GM19099 (cell line): ENCODE results near the gene CACNA2D3.

ENCODE experiments used
- POLR2A ChIP-seq: IDR thresholded peaks from 3 replicates; pipeline ENCODE4 v1.6.1; 2011; ENCODE audit warnings: low read depth; ENCODE audit not compliant: insufficient read length; ENCODE audit errors: extremely low read depth

Gene CACNA2D3

GRCh38 chr3:54408328-54408727, 286.0 kb downstream of the CACNA2D3 start:
- no peak for TF ChIP-seq POLR2A

DNA sequence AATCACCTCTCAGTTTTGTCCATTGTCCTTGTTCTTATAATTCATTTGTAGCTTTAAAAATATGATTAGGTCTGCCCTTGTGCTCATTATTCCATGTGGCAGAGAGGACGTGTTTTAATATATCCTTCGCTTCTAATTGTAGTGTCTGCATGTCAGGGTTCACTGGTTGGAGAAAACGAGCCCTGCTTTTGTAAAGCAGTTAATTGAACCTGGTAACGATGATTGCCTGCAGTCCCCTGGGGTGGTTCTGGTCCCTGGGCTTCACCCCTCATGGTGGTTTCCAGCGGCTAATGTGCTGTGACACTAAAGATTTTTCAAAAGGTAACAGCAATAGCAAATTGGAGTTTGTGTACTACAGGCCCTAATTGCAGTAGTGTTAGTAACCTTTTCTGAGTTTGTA, 299.6 kb downstream of the CACNA2D3 start:
- TF ChIP-seq POLR2A: no peak

- no peak for TF ChIP-seq POLR2A
Observed at GRCh38 chr3:54424292-54424691, 301.9 kb downstream of the CACNA2D3 start.

GRCh38 chr3:54426381-54426780, 304.0 kb downstream of the CACNA2D3 start:
- TF ChIP-seq POLR2A: no peak

DNA sequence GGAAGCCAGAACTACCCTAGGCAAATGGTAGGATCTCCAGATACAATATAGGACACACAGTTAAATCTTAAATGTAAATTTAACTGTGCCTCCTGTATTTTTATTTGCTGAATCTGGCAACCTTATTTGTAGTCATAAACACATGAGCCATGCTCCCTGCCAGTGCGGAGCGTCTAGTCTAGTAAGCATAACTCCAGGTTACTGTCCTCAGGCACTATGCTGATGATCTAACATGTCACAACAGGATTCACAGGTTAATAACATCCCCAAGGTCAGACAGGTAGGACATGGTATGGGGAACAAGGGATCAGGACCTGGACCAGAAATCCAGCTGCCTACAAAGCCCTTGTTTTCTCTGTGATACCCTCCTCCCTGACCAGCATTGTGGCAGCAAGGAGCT, 305.1 kb downstream of the CACNA2D3 start:
- no peak for TF ChIP-seq POLR2A

DNA sequence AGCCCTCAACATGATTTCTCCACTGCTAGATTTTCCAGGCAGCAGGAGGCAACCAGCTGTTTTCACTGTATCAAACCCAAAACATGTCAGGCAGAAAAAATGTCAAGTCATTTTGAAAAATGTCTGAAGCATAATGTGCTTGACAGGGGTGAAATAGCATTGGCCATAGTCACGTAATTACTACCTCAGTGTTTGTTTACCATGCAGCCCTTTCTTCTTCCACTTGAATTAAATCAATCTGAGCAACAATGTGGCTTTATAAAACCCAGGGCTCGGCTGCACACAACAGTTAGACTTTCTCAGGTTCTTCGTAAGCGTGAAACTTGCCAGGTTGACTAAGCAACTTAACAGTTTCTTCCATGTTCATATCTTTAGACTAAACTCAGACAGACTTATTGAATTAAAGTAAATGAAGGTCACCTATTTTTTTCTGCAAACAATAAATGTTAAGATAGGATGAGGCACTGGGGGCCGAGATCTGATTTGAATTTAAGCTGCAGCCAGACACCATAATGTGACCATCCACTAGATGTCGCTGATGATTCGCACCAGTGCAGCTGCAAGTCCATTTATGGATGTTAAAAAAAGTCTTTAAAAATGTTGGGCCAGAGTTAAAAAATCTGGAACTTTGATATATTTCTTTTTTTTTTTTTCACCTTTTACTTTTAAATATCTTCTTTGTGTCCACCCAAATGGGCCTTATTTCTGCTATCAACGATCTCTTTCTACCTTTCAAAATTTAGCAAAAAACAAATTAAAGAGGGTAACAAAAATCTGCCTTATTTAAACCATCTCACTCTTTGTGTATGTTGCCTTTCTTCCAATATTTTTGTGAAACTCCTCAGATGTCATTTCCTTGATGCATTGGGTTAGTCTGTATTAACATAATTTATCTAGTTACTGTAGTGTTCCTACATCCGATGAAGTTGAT, 305.9 kb downstream of the CACNA2D3 start:
- TF ChIP-seq POLR2A: no peak

DNA sequence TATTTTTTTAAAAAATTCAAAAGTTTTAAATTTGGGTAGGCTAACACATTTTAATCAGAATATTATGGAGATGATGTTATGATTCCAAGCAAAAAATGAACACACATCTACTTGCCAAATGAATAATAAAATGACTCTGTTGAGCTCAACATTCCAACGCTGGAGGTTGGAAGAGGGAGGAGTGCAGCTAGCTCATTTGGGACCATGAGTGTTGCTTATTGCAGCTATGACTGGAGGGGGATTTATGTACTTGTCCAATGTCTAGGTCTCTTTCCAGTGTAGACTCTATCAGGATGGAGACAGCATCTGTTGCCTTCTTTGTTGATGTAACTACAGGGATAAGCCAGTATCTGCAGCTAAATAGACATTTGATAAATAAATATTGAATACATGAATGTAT, 310.6 kb downstream of the CACNA2D3 start:
- TF ChIP-seq POLR2A: no peak

GRCh38 chr3:54433846-54434245, 311.5 kb downstream of the CACNA2D3 start:
- no peak for TF ChIP-seq POLR2A

GRCh38 chr3:54434756-54435155, 312.4 kb downstream of the CACNA2D3 start:
- TF ChIP-seq POLR2A: no peak

- TF ChIP-seq POLR2A: no peak
Observed at GRCh38 chr3:54437271-54437670, 314.9 kb downstream of the CACNA2D3 start.

DNA sequence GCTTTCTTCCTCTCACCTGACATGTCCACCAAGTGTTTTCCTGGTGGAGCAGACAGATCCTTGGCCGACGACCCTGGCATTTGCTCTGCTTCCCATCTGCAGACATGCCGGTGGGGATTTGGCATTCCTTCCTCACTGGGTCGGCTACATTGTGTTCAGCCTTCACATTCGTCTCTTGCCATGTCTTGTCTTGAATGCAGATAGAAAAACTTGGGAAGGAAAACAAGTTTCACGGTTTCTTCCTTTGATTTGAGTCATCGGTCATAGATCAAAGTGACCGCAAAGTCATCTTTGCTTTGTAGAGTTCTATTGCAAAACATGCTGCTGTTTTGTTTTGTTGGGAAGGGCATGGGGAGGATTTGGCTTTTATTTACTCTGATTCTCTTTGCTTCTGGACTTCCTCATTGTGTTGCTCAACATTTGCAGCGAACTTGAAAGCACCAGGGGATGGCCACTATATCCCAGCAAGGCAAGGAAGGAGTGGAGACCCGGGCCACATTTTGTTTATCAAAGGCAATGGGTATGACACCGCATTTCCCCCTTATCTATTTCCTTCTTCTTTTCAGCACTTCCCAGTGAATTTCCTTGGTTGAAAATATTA, 321.3 kb downstream of the CACNA2D3 start:
- TF ChIP-seq POLR2A: no peak

- no peak for TF ChIP-seq POLR2A
Observed at GRCh38 chr3:54445630-54446029, 323.3 kb downstream of the CACNA2D3 start.

DNA sequence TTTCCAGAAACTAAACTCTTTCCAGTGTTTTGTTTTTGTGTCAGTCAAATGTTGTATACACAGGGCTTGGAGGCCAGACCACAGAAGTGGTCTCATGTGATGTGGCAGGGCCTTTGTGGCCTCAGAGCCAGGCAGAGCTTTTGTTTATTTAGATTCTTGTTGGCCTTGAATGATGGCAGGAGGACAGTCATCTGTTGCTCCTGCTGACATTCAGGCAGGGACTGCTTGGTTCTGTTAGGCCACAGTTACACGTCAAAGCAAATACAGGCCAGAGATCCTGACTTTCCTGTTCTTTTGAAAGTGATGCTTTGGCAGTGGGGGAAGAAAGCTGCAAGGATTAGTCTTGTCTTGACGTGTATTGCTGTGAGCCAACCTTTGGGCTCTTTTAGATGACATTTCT, 325.1 kb downstream of the CACNA2D3 start:
- no peak for TF ChIP-seq POLR2A

DNA sequence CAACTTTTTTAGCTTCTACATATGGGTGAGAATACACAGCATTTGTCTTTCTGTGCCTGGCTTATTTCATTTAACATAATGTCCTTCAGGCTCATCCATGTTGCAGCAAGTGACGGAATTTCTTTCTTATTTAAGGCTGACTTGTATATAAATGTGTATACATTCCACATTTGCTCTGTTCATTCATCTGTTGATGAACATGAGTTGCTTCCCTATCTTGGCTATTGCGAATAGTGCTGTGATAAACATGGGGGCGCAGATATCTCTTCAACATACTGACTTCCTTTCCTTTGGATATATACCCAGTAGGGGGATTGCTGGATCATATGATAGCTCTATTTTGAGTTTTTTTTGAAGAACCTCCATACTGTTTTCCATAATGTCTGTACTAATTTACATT, 332.5 kb downstream of the CACNA2D3 start:
- TF ChIP-seq POLR2A: no peak

GRCh38 chr3:54458357-54458756, 336.0 kb downstream of the CACNA2D3 start:
- TF ChIP-seq POLR2A: no peak

GRCh38 chr3:54476891-54477290, 354.5 kb downstream of the CACNA2D3 start:
- no peak for TF ChIP-seq POLR2A
